ENCODE data around the gene REC114.

DNA sequence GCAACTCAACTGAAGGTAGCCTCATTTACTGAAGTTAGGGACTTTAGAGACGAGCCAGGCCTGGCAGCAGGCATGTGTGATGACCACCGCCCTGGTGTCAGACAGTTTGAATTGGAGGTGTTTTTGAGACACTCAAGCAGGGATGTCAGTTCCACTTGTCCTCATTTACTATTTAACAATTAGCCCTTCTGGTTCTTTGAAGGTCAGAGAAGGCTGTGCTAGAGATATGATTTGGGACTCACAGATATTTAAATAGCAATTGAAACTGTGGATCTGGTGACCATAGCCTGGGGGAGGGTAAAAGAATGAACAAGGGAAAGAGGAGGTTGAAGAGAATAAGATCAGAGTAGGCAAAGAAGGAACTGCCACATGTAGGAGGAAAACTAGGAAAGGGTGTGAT lies 74.6 kb downstream of the REC114 start:
- TF ChIP-seq, protein P1, sequence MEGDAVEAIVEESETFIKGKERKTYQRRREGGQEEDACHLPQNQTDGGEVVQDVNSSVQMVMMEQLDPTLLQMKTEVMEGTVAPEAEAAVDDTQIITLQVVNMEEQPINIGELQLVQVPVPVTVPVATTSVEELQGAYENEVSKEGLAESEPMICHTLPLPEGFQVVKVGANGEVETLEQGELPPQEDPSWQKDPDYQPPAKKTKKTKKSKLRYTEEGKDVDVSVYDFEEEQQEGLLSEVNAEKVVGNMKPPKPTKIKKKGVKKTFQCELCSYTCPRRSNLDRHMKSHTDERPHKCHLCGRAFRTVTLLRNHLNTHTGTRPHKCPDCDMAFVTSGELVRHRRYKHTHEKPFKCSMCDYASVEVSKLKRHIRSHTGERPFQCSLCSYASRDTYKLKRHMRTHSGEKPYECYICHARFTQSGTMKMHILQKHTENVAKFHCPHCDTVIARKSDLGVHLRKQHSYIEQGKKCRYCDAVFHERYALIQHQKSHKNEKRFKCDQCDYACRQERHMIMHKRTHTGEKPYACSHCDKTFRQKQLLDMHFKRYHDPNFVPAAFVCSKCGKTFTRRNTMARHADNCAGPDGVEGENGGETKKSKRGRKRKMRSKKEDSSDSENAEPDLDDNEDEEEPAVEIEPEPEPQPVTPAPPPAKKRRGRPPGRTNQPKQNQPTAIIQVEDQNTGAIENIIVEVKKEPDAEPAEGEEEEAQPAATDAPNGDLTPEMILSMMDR (IDR thresholded peaks at IDR 0.05): no peak
- no peak for TF ChIP-seq POLR2A (IDR thresholded peaks at IDR 0.05)
